Thoracic aorta (tissue), 2 donors: Measurements from ENCODE around the gene PRRC2C. TPM values are rescaled to one million over a fixed set of nuclear protein-coding genes. Genes with fewer than 3 reads are reported as not detected.

ENCODE experiments used
- ATAC-seq: fragments of 150-250 bp; one replicate; pipeline ENCODE4 v1.8.0; 2017; ENCODE audit warnings: low read depth; ENCODE audit not compliant: insufficient number of reproducible peaks, low FRiP score
- DNase-seq: peaks from one replicate; pipeline ENCODE4 v3.0.0-alpha.2; 2020; ENCODE audit warnings: low spot score
- H3K27ac ChIP-seq, 2 donors: fragments of 200-600 bp; sonication (generic); 1 replicate in 1 of 2; 2 replicates in 1 of 2; pipeline ENCODE4 v1.5.1; 2016; ENCODE audit warnings: mild to moderate bottlenecking in 2 of 2, moderate library complexity in 2 of 2
- H3K27me3 ChIP-seq: fragments of 200-600 bp; sonication (generic); replicated peaks from 2 replicates; pipeline ENCODE4 v1.6.0; 2016; ENCODE audit warnings: mild to moderate bottlenecking; ENCODE audit not compliant: insufficient read depth
- H3K36me3 ChIP-seq: fragments of 200-600 bp; sonication (generic); one replicate; pipeline ENCODE4 v1.5.1; 2016
- H3K4me1 ChIP-seq, 2 donors: fragments of 200-600 bp; sonication (generic); 1 replicate in 1 of 2; 2 replicates in 1 of 2; pipeline versions ENCODE4 v1.5.1 to v1.6.0; 2016; ENCODE audit warnings: low read depth in 2 of 2, mild to moderate bottlenecking in 1 of 2; ENCODE audit not compliant: control insufficient read depth in 1 of 2
- H3K4me3 ChIP-seq: fragments of 200-600 bp; sonication (generic); 2 replicates; pipeline ENCODE4 v1.5.1; 2016; ENCODE audit warnings: mild to moderate bottlenecking
- H3K9me3 ChIP-seq: fragments of 200-600 bp; sonication (generic); 2 replicates; pipeline ENCODE4 v1.5.1; 2016
- CTCF ChIP-seq: fragments of 200-600 bp; sonication (generic); IDR thresholded peaks from one replicate; pipeline ENCODE4 v1.5.1; 2019; ENCODE audit warnings: antibody characterized with exemption
- total RNA-seq, 2 donors: library from RNA; depleted of rRNA; stranded (reverse); fragments of >200 nt; gene quantifications; one replicate each; pipeline versions ENCODE4 v1.1.0 to v1.2.3, GENCODE V29; 2016

The PRRC2C gene
- total RNA-seq, 2 donors from 2014 or later: 73.9 to 127 TPM

GRCh38 chr1:171472183-171472647 lies 13.1 kb upstream of the PRRC2C start:
- H3K4me1 ChIP-seq: peaks cover 8 to 25% of the 10 kb centered on the region in 2 donors

GRCh38 chr1:171476829-171477228 lies 8.5 kb upstream of the PRRC2C start:
- Histone ChIP-seq H3K27ac (no peak overlapping the region), H3K4me3 (no peak overlapping the region), H3K36me3 (no peaks in the 10 kb centered on the region), H3K4me1 (peaks cover 0 to 7% of the 10 kb centered on the region in 2 donors), H3K27me3 (no peaks in the 10 kb centered on the region), H3K9me3 (no peaks in the 10 kb centered on the region)
- DNase-seq (no peak), ATAC-seq (no peak)
- TF ChIP-seq CTCF: no peak

More at GRCh38 chr1:171472183-171472647, 13.1 kb upstream of the PRRC2C start:
- Histone ChIP-seq H3K36me3 (no peaks in the 10 kb centered on the region), H3K27ac (no peak overlapping the region), H3K9me3 (no peaks in the 10 kb centered on the region), H3K4me3 (no peak overlapping the region), H3K27me3 (no peaks in the 10 kb centered on the region)
- DNase-seq (no peak), ATAC-seq (no peak)
- TF ChIP-seq CTCF: no peak

- no peaks in the 10 kb centered on the region for H3K27me3 ChIP-seq
- ATAC-seq (no peak), DNase-seq (no peak)
- H3K36me3 ChIP-seq: no peaks in the 10 kb centered on the region
- H3K4me3 ChIP-seq: no peak overlapping the region
- H3K4me1 ChIP-seq: peaks cover 0 to 7% of the 10 kb centered on the region in 2 donors
- no peak for TF ChIP-seq CTCF
- no peaks in the 10 kb centered on the region for H3K9me3 ChIP-seq
- H3K27ac ChIP-seq: no peak overlapping the region
These were observed 7.5 kb upstream of the PRRC2C start for GRCh38 chr1:171477804-171478203.

- Histone ChIP-seq H3K27me3 (no peaks in the 10 kb centered on the region), H3K4me1 (peaks cover 5% of the 10 kb centered on the region in 2 donors), H3K27ac (no peak overlapping the region), H3K36me3 (no peaks in the 10 kb centered on the region), H3K4me3 (no peak overlapping the region), H3K9me3 (no peaks in the 10 kb centered on the region)
- ATAC-seq: no peak
- no peak for TF ChIP-seq CTCF
- DNase-seq: no peak
These were observed 5.3 kb upstream of the PRRC2C start for GRCh38 chr1:171480035-171480434.

GRCh38 chr1:171484760-171485374 lies 463 bp upstream of the PRRC2C start:
- TF ChIP-seq CTCF: no peak
- Histone ChIP-seq H3K4me1 (peaks cover 21 to 39% of the 10 kb centered on the region in 2 donors), H3K9me3 (no peaks in the 10 kb centered on the region), H3K4me3 (peak overlapping the region; percentile 91), H3K27ac (peak overlapping the region; percentile 99 to 100), H3K36me3 (no peaks in the 10 kb centered on the region), H3K27me3 (no peaks in the 10 kb centered on the region)
- DNase-seq (no peak), ATAC-seq (no peak)
